ENCODE results near the gene STK39.

Gene STK39

DNA sequence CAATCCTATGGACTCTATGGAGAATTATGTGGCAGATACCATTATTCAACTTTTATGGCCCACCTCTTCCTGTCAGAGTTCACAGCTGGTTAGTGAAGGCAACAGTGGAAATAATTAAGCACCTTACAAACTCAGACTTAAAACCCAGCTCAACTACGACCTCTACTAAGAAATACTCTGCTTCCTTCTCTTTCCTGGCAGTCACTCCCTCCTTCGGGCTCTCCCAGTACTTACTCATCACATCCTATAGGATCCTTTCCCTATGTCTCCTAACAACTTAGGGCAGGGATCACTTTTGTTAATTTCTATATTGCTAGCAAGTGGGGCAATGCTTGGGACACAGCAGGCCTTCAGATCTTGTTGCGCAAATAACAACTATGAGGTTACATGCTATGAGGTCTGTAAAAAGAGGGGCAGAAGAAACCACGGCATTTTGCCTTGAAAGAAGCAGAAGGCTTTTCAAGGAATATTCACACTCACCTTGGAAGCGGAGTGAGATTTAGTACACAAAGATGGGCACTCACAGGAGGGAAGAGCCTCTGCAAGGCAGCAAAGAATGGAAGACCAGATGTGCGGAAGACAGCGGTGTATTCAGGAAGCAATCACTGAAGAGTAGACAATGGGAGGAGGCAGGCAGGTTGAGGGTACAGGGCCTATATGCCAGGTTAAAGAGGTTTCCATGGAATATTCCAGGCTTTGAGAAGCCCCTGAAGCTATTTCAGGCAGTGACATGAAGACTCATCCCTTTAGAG, 2.1 kb downstream of the STK39 start:
- TF ChIP-seq CTCF (IDR thresholded peaks at IDR 0.05; ENCODE audit: insufficient read depth, low read length, missing control alignments) = no peak
- no peak for DNase-seq (ENCODE audit: low read depth, low spot score)
- CTCF ChIA-PET = interaction anchor here (1.0 to 1.4 kb wide), 2 partner anchors 15 to 110 kb away, joined by 4 read pairs; no protein-coding TSS in a partner anchor
- POLR2A ChIA-PET = no interaction called here
- H3K4me3 ChIP-seq (ENCODE audit: low read depth, low read length) = peak overlapping the region; percentile 27

- CTCF ChIA-PET = no interaction called here
- POLR2A ChIA-PET = no interaction called here
- DNase-seq (ENCODE audit: low read depth, low spot score) = no peak
- H3K4me3 ChIP-seq (ENCODE audit: low read depth, low read length) = no peak overlapping the region
- no peak for TF ChIP-seq CTCF (IDR thresholded peaks at IDR 0.05; ENCODE audit: insufficient read depth, low read length, missing control alignments)
These were observed 3.1 kb downstream of the STK39 start for GRCh38 chr2:168244318-168244717.

DNA sequence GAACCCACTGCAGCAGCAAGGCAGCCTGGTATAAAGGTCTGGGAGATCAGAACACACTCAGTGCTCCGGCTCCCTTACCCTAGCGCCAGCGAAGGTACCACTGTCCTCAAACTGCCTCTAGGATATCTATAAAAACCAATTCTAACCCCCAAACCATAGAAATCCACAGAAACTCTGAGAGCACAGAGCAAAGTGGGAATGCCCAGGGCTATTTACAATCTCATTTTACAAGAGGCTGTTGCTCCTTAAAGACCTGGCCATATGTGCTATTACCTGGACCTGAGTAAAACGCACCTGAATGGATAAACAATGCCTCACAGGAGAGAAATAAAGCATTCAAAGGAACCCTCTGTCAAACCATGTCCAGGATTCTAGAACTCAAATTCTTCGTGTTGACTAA, 4.3 kb downstream of the STK39 start:
- TF ChIP-seq CTCF (IDR thresholded peaks at IDR 0.05; ENCODE audit: insufficient read depth, low read length, missing control alignments) = no peak
- ChIA-PET POLR2A (no interaction called here), CTCF (no interaction called here)
- no peak for DNase-seq (ENCODE audit: low read depth, low spot score)
- H3K4me3 ChIP-seq (ENCODE audit: low read depth, low read length) = no peak overlapping the region

GRCh38 chr2:168241746-168242145, 5.6 kb downstream of the STK39 start:
- DNase-seq (ENCODE audit: low read depth, low spot score) = no peak
- no peak for TF ChIP-seq CTCF (IDR thresholded peaks at IDR 0.05; ENCODE audit: insufficient read depth, low read length, missing control alignments)
- ChIA-PET CTCF (interaction anchor here (1.7 kb wide), 1 partner anchor 10 kb away, joined by 3 read pairs; no protein-coding TSS in a partner anchor), POLR2A (no interaction called here)
- H3K4me3 ChIP-seq (ENCODE audit: low read depth, low read length) = no peak overlapping the region

DNA sequence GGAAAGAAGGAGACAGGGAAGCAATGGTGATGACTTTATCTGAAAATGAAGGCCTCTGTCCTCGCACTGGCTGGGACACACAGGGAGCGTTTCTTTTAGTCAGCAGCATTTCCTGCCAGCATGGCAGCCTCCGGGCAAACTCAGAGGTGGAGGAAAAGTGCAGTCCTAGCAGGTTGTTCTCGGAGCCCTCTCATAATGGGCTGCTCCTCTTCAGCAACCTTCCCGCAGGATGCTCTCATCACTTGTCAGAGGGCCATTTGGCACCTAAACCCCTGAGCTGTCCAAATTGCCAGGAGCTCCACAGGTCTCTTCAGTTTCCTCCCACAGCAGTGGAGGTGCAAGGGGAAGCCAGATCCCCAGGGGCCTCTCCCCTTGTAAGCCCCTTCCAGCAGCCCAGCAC, 6.2 kb downstream of the STK39 start:
- POLR2A ChIA-PET = no interaction called here

More for the DNA sequence above, 6.2 kb downstream of the STK39 start:
- no peak for DNase-seq (ENCODE audit: low read depth, low spot score)
- no peak for TF ChIP-seq CTCF (IDR thresholded peaks at IDR 0.05; ENCODE audit: insufficient read depth, low read length, missing control alignments)
- CTCF ChIA-PET = interaction anchor here (1.7 kb wide), 1 partner anchor 10 kb away, joined by 3 read pairs; no protein-coding TSS in a partner anchor
- no peak overlapping the region for H3K4me3 ChIP-seq (ENCODE audit: low read depth, low read length)
